ENCODE results near the gene GALNT10.

DNA sequence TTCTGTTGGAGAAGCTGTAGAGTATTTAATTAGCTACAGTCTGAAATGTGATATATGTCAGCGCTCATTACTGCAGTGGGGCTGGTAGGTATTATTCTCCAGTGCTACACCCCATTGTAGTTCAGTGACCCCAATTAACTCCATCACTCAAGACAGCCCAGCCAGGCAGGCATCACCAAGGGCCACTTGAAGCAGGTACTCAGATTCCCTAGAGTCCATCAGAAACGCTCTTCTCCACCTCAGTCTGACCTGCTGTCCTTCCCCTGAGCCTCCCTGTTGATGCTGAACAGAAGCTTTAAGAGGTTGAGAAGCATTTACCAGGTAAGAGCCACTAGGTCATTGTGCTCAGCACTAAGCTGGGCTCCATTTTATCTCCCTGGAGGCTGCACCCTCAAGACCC, 71.8 kb downstream of the GALNT10 start:
- TF ChIP-seq, protein P1, sequence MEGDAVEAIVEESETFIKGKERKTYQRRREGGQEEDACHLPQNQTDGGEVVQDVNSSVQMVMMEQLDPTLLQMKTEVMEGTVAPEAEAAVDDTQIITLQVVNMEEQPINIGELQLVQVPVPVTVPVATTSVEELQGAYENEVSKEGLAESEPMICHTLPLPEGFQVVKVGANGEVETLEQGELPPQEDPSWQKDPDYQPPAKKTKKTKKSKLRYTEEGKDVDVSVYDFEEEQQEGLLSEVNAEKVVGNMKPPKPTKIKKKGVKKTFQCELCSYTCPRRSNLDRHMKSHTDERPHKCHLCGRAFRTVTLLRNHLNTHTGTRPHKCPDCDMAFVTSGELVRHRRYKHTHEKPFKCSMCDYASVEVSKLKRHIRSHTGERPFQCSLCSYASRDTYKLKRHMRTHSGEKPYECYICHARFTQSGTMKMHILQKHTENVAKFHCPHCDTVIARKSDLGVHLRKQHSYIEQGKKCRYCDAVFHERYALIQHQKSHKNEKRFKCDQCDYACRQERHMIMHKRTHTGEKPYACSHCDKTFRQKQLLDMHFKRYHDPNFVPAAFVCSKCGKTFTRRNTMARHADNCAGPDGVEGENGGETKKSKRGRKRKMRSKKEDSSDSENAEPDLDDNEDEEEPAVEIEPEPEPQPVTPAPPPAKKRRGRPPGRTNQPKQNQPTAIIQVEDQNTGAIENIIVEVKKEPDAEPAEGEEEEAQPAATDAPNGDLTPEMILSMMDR (IDR thresholded peaks at IDR 0.05; ENCODE audit: poor library complexity), result no peak
- TF ChIP-seq EZH2 (IDR thresholded peaks at IDR 0.05; ENCODE audit: borderline replicate concordance), result no peak
- TF ChIP-seq EZH2phosphoT487 (IDR thresholded peaks at IDR 0.05; ENCODE audit: low read depth, severe bottlenecking, unreplicated experiment), result no peak
